WI38 (cell line): ENCODE measurements around the gene LCK.

Experiments
- H3K4me3 ChIP-seq: 2 replicates; pipeline ENCODE4 v1.5.1; 2011; ENCODE audit warnings: low read depth, mild to moderate bottlenecking, control low read depth, low read length
- CTCF ChIP-seq: IDR thresholded peaks from 2 replicates; pipeline ENCODE4 v1.5.1; 2012; ENCODE audit warnings: low read depth, mild to moderate bottlenecking, control low read depth, low read length

LCK gene

GRCh38 chr1:32309960-32310359, 58.9 kb downstream of the LCK start:
- H3K4me3 ChIP-seq: no peak overlapping the region
- TF ChIP-seq CTCF: no peak

GRCh38 chr1:32311709-32312393, 60.8 kb downstream of the LCK start:
- no peak for TF ChIP-seq CTCF
- no peak overlapping the region for H3K4me3 ChIP-seq

GRCh38 chr1:32316903-32317277, 65.8 kb downstream of the LCK start:
- no peak for TF ChIP-seq CTCF
- H3K4me3 ChIP-seq: no peak overlapping the region

- TF ChIP-seq CTCF: no peak
- no peak overlapping the region for H3K4me3 ChIP-seq
Measured at GRCh38 chr1:32318127-32318869, 67.2 kb downstream of the LCK start.

GRCh38 chr1:32321712-32322291, 70.7 kb downstream of the LCK start:
- no peak for TF ChIP-seq CTCF
- no peak overlapping the region for H3K4me3 ChIP-seq

- H3K4me3 ChIP-seq: no peak overlapping the region
- no peak for TF ChIP-seq CTCF
Measured at GRCh38 chr1:32327204-32327603, 76.1 kb downstream of the LCK start.

GRCh38 chr1:32329931-32330466, 78.9 kb downstream of the LCK start:
- TF ChIP-seq CTCF: no peak
- no peak overlapping the region for H3K4me3 ChIP-seq
